GM19328 (cell line): ENCODE results near the gene GRIA3.

Experiments
- ATAC-seq: cut with Tn5 transposase; IDR thresholded peaks from one replicate; pipeline ENCODE4 v1.9.1; 2021; ENCODE audit warnings: mild to moderate bottlenecking, moderate library complexity; ENCODE audit not compliant: unreplicated experiment

GRIA3 gene

GRCh38 chrX:123193101-123193500 is 9.0 kb downstream of the GRIA3 start:
- no peak for ATAC-seq

- no peak for ATAC-seq
Observed at GRCh38 chrX:123199338-123199737, 15.3 kb downstream of the GRIA3 start.

GRCh38 chrX:123201720-123202119 is 17.6 kb downstream of the GRIA3 start:
- no peak for ATAC-seq

- no peak for ATAC-seq
Observed at GRCh38 chrX:123202523-123202922, 18.4 kb downstream of the GRIA3 start.

GRCh38 chrX:123203772-123204171 is 19.7 kb downstream of the GRIA3 start:
- ATAC-seq, result no peak

- no peak for ATAC-seq
Observed at GRCh38 chrX:123206176-123206575, 22.1 kb downstream of the GRIA3 start.

GRCh38 chrX:123210252-123210651 is 26.2 kb downstream of the GRIA3 start:
- ATAC-seq, result no peak

GRCh38 chrX:123215397-123216089 is 31.5 kb downstream of the GRIA3 start:
- ATAC-seq, result no peak

GRCh38 chrX:123217077-123217476 is 33.0 kb downstream of the GRIA3 start:
- ATAC-seq, result no peak

- ATAC-seq, result no peak
Observed at GRCh38 chrX:123217728-123218127, 33.6 kb downstream of the GRIA3 start.

- ATAC-seq, result no peak
Observed at GRCh38 chrX:123219916-123220315, 35.8 kb downstream of the GRIA3 start.

- no peak for ATAC-seq
Observed at GRCh38 chrX:123222920-123223319, 38.8 kb downstream of the GRIA3 start.

- no peak for ATAC-seq
Observed at GRCh38 chrX:123223409-123223808, 39.3 kb downstream of the GRIA3 start.

- peak; percentile 70 for ATAC-seq
Observed at GRCh38 chrX:123223859-123224258, 39.8 kb downstream of the GRIA3 start.

- no peak for ATAC-seq
Observed at GRCh38 chrX:123230798-123231197, 46.7 kb downstream of the GRIA3 start.

- no peak for ATAC-seq
Observed at GRCh38 chrX:123236859-123237258, 52.8 kb downstream of the GRIA3 start.

- no peak for ATAC-seq
Observed at GRCh38 chrX:123237271-123237670, 53.2 kb downstream of the GRIA3 start.

- ATAC-seq, result no peak
Observed at GRCh38 chrX:123254457-123254856, 70.4 kb downstream of the GRIA3 start.

- peak; percentile 55 for ATAC-seq
Observed at GRCh38 chrX:123256378-123256777, 72.3 kb downstream of the GRIA3 start.

GRCh38 chrX:123260920-123261418 is 76.9 kb downstream of the GRIA3 start:
- no peak for ATAC-seq

- no peak for ATAC-seq
Observed at GRCh38 chrX:123263270-123263669, 79.2 kb downstream of the GRIA3 start.

- no peak for ATAC-seq
Observed at GRCh38 chrX:123263747-123264146, 79.7 kb downstream of the GRIA3 start.

GRCh38 chrX:123267220-123267619 is 83.1 kb downstream of the GRIA3 start:
- ATAC-seq, result no peak
